Fibroblast of villous mesenchyme (primary cell): ENCODE data around the gene ZNF385B. TPM values are rescaled to one million over a fixed set of nuclear protein-coding genes. Genes with fewer than 3 reads are reported as not detected.

Source experiments
- DNase-seq: peaks from one replicate; pipeline ENCODE4 v3.0.0-alpha.2; 2010; ENCODE audit warnings: low read depth
- H3K4me3 ChIP-seq: 2 replicates; pipeline ENCODE4 v1.5.1; 2011; ENCODE audit warnings: low read depth, mild to moderate bottlenecking, low read length
- CTCF ChIP-seq: IDR thresholded peaks from 2 replicates; pipeline ENCODE4 v1.5.1; 2012; ENCODE audit warnings: low read depth, mild to moderate bottlenecking, low read length; ENCODE audit not compliant: insufficient read depth
- total RNA-seq: library from RNA; depleted of rRNA; stranded (reverse); fragments of >200 nt; gene quantifications from 2 replicates; pipeline ENCODE4 v1.2.3, GENCODE V29; 2012

ZNF385B gene
- total RNA-seq, 1 donor = not detected

DNA sequence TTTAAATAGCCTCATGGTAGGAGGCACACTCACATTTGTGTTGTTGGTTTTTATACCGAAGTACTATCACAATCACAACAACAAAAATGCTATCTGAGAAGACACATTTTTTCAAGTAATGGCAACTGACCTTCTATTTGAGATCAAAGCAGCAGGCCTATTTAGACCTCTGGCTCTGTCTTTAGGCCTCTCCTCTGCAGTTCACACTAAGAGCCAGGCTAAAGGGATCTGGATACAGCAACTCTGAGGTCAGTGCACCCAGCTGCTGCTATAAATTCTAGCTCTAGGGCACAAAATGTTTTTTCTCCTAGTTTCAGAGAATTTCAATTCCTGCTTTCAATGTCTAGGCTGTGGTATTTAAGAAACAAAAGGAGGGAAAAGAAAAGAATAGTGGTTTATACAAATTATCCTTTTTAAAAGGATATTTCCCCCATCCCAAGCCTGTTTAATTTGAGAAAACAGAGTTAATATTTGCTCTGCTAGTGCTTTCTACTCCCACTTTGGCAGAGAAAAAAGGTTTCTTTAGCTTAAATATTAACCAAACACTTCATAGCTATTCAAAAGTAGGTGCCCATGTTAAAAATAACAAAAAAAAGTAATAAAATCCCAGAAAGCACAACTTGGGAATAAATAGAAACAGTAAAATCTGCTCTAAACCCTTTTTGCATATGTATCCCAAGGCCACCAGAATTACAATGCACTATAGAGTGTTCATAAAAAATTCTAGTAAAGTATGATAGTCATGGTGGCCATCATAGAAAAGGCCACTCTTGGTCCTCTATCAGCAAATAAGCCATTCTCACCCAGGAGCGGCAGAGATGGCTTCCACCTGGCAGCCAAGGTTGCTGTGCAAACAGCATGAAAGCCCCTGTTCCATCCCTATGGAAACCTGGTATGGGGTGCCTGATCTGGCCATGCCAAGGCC, 303.1 kb downstream of the ZNF385B start:
- no peak for TF ChIP-seq CTCF
- no peak for DNase-seq
- H3K4me3 ChIP-seq = no peak overlapping the region

DNA sequence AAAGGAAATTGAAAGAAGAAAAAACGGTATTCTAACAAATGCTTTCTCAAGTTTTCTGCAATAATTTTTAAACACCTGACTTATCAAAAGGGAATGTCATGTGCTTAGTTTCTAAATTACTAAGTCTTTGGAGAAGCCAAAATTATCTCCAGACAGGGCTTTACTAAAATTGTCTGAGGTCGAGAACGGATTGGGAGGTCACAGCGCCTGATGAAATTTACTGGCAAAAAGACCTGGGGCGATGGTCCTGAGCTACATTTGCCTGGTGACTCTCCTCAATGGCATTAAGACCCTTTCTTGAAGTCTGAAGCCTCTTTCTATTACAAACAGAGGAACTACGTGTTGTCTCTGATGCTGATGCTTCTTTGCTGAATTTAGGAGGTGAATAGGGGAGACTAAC, 305.0 kb downstream of the ZNF385B start:
- DNase-seq = no peak
- no peak for TF ChIP-seq CTCF
- no peak overlapping the region for H3K4me3 ChIP-seq

DNA sequence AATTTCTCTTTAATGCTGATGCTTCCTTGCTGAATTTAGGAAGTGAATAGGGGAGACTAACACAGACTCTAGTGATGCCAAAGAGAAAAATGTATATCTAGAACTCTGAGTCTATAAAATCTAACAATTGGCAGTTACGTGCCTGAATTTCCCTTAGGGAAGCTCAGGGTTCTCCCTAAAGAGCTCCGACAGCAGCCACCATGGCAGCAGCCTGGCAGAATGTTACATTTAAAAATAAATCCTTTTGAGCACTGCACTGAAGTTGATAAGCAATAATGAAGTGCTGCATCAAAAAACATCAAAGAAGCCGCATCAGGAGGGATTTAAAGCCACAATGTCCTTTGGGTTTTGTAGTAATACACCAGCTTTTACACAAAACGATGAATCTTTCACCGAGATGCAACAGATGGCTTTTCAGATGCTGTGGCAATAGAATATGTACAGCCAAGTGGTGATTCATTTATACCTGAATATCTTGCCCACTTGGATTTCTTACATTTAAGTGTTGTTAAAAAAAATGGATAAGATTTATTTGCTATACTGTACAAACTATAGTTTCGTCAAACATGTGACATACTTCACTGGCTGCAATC, 305.6 kb downstream of the ZNF385B start:
- no peak overlapping the region for H3K4me3 ChIP-seq
- TF ChIP-seq CTCF = no peak
- no peak for DNase-seq

DNA sequence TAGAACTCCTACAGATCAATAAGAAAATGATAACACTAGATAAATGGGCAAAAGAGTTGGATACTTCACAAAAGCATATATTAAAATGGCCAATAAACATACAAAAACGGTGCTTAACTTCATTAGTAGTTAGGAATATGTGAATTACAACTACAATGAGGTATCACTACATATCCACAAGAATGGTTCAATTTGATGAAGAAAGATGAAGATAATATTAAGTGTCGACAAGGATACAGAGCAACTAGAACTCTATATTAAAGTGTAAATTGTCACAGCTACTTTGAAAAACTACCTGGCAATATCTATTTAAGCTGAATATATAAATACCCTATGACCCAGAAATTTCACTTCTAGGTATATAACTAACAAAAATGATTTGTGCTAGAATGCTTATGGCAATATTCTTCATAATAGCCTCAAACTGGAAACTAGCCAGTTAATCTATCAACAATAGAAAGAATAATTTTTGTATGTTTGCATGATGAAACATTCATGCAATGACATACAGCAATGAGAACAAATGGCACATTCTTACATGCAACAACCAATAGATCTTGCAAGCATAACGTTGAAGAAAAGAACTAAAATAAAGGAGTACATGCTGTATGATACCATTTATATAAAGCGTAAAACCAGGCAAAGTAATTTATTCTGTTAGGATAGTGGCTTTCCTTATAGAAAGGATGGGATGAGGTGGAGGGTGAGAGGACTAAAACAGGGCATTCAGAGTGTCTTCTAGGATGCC, 306.6 kb downstream of the ZNF385B start:
- no peak overlapping the region for H3K4me3 ChIP-seq
- DNase-seq = no peak
- TF ChIP-seq CTCF = no peak

DNA sequence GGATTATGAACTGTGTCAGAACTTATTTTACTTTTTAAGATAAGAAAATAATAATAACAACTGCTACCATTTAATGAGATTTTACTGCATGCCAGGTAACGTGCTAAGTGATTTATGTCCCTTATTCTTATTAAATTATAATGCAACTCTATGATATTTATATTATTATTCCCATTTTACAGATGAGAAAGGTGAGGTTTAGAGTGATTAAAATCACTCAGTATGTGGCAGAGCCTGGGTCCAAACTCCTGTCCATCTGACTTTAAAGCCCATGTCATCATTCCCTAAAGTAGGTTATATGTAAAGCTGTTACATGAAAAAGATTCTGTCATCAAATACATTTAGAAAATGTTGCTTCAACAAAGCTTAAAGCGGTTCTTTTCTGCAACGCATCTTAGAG, 308.0 kb downstream of the ZNF385B start:
- no peak for TF ChIP-seq CTCF
- H3K4me3 ChIP-seq = no peak overlapping the region
- no peak for DNase-seq

- no peak for DNase-seq
- H3K4me3 ChIP-seq = no peak overlapping the region
- TF ChIP-seq CTCF = no peak
These were observed 309.8 kb downstream of the ZNF385B start for GRCh38 chr2:179551539-179552045.
